Measurements from ENCODE around the gene AASDH.
A peak's percentile ranks its signal among the peaks of the same experiment; 100 is the strongest.

The AASDH gene

GRCh38 chr4:56387023-56388001, at the start of gene AASDH:
Gene AASDH (minus strand): TSS chr4:56387491. CDS start chr4:56384299, 3,192 bp downstream.
- DNase-seq (ENCODE audit: low read depth): peak; percentile 88

GRCh38 chr4:56435140-56435926, 48.0 kb upstream of the AASDH start, which contains the start of gene PPAT:
Gene PPAT (minus strand): TSS chr4:56435615. CDS start chr4:56435477, 138 bp downstream.
- peak; percentile 96 for DNase-seq (ENCODE audit: low read depth)

- no peak for DNase-seq (ENCODE audit: low read depth)
Observed at GRCh38 chr4:56434599-56435139, 47.4 kb upstream of the AASDH start.

- DNase-seq (ENCODE audit: low read depth): no peak
Observed at GRCh38 chr4:56433280-56433679, 46.0 kb upstream of the AASDH start.

- DNase-seq (ENCODE audit: low read depth): no peak
Observed at GRCh38 chr4:56430203-56430602, 42.9 kb upstream of the AASDH start.

- DNase-seq (ENCODE audit: low read depth): no peak
Observed at GRCh38 chr4:56427179-56427578, 39.9 kb upstream of the AASDH start.

GRCh38 chr4:56426273-56426672, 39.0 kb upstream of the AASDH start:
- no peak for DNase-seq (ENCODE audit: low read depth)

- no peak for DNase-seq (ENCODE audit: low read depth)
Observed at GRCh38 chr4:56425518-56425917, 38.2 kb upstream of the AASDH start.

GRCh38 chr4:56424697-56425514, 37.6 kb upstream of the AASDH start:
- no peak for DNase-seq (ENCODE audit: low read depth)

- DNase-seq (ENCODE audit: low read depth): no peak
Observed at GRCh38 chr4:56424176-56424575, 36.9 kb upstream of the AASDH start.

GRCh38 chr4:56417396-56417795, 30.1 kb upstream of the AASDH start:
- DNase-seq (ENCODE audit: low read depth): no peak

- no peak for DNase-seq (ENCODE audit: low read depth)
Observed at GRCh38 chr4:56416349-56416748, 29.1 kb upstream of the AASDH start.

- no peak for DNase-seq (ENCODE audit: low read depth)
Observed at GRCh38 chr4:56414135-56414670, 26.9 kb upstream of the AASDH start.

GRCh38 chr4:56410247-56411062, 23.2 kb upstream of the AASDH start:
- no peak for DNase-seq (ENCODE audit: low read depth)

- no peak for DNase-seq (ENCODE audit: low read depth)
Observed at GRCh38 chr4:56409511-56410090, 22.3 kb upstream of the AASDH start.

- DNase-seq (ENCODE audit: low read depth): no peak
Observed at GRCh38 chr4:56408978-56409377, 21.7 kb upstream of the AASDH start.

GRCh38 chr4:56406151-56406550, 18.9 kb upstream of the AASDH start:
- no peak for DNase-seq (ENCODE audit: low read depth)

- DNase-seq (ENCODE audit: low read depth): no peak
Observed at GRCh38 chr4:56405016-56405415, 17.7 kb upstream of the AASDH start.

- DNase-seq (ENCODE audit: low read depth): no peak
Observed at GRCh38 chr4:56400560-56400959, 13.3 kb upstream of the AASDH start.

- DNase-seq (ENCODE audit: low read depth): no peak
Observed at GRCh38 chr4:56391270-56391669, 4.0 kb upstream of the AASDH start.
